ENCODE results near the gene ATXN10.

ATXN10 gene

DNA sequence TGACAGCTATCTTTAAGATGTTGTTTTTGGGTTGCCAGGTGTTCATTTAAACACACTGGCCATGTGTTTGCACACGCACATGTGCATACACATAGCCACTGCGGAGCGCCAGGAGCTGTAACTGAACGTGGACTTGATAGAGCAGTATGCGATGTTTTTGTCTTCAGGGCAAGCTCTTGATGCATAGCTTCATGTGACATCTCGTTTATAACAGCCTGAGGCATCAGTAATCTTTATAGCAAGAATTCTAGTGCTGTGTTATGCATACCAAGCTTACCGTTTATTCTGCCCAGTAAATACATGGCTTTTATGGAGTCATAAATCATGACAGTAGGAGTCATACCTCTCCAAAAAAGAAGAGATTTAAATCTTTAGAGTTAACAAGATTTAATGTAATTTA lies 87.0 kb downstream of the ATXN10 start:
- no peak for DNase-seq (ENCODE audit: low read depth)

DNA sequence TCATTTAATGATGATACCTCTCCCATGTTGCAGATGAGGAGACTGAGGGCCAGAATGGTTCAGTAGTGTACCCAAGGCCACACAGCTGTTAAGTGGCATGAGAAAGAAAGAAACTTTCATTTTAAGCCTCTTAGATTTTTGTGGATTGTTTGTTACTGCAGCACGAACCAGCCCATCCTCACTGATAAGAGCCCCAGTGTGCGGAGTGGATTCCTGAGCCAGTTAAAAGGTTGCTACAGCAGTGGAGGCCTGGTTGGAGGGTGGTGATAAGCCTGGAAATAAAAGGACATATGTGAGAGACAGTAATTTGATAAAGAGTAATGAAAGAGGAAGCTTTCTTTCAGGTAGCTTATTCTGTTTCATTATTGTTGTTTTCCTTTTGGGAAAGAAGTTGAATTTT lies 89.0 kb downstream of the ATXN10 start:
- DNase-seq (ENCODE audit: low read depth) = no peak

DNA sequence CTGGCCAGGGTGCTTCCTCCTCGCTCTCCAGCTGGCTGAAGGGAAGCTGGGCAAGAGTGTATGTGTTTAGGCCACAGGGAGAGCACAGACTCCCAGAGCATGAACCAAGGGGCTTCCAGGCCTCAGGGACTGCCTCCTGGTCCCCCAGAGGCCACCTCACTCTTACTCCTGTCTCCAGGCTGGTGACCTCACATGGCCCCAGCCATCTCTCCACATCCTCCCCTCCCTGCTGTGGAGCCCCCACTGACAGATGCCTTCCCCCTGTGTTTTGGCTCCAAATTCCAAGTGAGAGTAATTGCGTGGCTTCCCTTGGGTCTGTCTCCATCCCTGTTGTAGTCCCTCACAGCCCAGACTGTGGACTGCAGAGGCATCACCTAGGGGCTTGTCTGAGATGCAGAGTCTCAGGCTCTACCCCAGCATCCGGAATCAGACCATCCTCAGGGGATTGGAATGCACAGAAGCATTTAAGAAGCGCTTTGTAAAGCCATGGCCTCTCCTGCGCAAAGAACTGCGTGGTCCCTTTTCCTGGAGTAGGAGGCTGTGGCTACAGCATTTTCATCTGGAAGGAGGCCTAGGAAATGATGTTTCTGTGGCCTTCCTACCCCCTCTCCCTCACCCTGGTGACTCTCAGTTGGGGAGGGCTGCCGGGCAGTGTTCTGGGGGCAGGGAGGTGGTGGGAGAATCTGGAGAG lies 91.1 kb downstream of the ATXN10 start:
- no peak for DNase-seq (ENCODE audit: low read depth)

DNA sequence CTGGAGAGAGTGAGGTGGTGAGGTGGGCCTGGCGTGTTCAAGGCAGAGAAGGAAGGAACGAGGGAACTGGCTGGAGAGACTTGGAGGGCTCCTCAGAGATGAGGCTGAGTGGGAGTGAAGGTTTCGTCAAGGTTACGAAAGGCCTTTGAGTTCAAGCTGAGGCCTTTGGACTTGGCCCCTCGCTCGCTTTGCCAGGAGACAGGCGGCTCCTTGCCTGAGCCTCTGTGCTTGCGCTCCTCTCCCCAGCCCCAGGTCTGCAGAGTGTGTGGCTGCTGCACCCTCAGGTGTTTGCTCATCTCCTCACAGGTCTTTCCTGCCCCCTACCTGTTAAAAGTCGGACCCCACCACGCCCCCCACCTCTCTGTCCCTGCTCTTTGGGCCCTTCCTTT lies 91.6 kb downstream of the ATXN10 start:
- no peak for DNase-seq (ENCODE audit: low read depth)

DNA sequence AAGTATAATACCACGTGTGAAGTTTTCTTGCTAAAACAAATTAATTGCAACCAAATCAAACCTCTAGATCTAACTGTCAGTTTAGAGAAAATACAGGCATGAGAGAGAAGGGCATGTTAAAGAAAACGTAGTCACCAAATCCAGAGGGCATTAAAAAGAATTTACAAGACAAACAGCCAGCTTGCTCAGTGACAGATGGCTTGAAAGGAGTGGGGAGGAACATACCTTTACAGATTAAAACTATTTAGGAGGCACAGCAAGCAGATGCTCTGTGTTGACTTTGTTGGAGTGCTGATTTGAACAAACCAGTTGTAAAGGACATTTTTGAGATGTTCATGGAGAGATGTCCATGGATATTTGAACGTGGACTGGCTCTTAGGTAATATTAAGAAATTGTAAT lies 96.9 kb downstream of the ATXN10 start:
- no peak for DNase-seq (ENCODE audit: low read depth)

DNA sequence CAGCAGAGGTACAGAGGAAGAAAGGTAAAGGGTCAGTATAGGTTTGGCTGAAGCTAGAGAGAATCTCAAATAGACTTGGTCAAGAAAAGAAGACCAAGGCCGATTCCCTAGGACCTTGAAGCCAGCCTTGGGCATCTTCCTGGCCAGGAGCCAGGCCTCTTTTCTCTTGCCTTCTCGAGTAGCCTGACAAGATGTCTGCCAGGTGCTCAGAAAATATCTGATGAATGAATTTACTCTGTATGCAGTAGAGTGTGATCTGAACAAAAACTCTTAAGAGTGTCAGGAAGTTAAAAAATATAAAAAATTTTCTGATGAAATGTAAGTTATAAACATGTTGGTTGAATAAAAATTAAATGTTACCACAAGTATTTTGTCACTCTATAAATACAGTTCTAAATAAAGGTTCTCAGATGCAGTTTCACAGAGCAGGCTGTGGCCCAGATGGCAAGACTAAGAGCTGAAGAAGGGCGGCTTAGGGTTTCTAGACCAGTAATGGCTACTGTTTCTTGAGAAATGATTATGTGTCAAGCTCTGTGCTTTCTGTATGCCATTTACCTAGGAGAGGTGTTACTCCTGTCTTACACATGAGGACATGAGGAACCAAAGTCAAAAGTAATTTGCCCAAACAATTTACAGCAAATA lies 98.1 kb downstream of the ATXN10 start:
- no peak for DNase-seq (ENCODE audit: low read depth)

DNA sequence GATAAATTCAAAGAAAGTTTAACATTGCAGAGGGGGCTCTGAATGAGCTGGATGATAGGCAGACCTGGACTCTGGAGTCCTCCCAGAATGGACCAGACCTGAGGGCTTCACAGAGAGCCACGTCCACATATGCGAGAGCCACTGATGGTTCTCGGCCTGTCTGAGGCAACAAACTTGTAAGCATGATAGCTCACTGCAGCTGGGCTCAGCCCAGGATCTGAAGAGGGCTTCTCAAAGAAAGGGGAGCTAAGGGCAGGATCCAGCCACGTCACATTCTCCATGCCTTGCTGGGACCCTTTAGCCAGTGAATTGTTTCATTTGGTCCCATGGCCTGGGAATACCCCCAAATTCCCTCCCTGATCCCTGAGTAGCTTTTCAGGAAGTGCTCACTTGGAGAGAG lies 98.9 kb downstream of the ATXN10 start:
- DNase-seq (ENCODE audit: low read depth) = no peak

DNA sequence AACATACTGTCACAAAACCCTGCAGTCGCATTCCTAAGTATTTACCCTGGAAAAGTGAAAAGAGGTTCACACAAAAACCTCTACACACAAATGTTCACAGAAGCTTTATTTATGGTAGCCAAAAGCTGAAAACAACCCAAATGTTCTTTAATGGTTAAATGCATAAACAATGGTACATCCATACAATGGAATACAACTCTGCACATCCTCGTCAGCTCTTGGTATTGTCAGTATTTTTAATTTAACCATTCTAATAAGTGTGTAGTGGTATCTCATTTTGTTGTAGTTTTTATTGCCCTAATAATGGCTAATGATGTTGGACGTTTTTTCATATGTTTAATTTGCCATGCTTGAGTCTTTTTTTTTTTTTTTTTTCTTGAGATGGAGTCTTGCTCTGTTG lies 99.4 kb downstream of the ATXN10 start:
- no peak for DNase-seq (ENCODE audit: low read depth)

DNA sequence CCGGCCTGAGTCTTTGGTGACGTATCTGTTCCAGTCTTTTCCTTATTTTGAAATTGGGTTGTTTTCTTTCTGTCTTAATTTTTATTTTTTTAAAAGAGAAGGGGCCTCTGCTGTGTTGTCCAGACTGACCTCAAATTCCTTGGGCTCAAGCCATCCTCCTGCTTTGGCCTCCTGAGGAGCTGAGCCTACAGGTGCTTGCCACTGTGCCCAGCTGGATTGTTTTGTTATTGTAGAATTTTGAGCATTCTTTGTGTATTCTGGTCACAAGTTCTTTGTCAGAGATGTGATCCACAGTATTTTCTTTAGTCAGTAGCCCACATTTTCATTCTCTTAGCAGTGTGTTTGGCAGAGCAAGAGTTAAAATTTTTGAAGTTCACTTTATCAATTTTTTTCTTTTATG lies 100.1 kb downstream of the ATXN10 start:
- no peak for DNase-seq (ENCODE audit: low read depth)

DNA sequence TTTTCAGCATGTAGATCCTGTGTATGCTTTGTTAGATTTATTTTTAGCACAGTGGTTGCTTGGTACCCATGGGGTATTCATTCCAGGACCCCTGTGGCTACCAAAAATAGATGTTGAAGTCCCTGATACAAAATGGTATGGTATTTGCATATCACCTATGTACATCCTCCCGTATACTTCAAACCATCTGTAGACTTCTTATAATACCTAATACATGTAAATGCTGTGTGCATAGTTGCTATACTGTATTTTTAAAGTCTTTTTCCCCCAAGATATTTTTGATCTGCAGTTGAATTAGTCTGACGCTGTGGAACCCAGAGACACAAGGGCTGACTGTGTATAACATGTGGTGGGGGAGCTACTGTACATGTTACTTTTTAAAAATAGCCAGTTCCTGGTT lies 101.1 kb downstream of the ATXN10 start:
- no peak for DNase-seq (ENCODE audit: low read depth)

DNA sequence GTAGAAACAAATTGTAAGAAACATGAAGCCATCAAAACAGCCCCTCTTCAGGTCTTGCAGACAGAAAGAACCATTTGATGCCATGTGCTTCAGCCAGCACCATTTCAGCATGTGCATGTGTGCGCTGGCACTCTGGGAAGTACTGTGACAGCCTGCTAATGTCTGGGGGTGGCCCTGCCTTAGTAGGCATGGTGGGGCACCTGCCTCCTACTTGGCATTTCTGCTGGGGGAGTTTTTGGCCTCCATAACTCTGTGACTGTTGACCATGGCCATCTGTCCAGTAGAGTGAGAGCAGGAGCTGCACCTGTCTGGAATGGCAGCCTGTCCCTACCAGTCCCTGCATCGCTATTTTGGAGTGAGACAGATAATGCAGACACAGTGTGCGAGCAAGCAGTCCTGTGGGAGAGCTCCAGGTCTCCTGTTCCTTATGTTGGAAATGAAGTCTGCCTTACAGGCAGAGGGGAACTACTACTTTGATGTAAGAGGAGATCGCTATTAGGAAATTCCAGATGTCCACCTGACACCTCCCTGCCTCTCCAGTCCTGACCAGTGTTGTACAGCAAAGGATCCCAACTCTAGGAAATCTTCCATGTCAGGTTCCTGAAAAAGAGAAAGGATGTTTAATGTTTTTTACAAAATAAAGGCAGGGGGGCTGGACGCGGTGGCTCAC lies 102.5 kb downstream of the ATXN10 start:
- no peak for DNase-seq (ENCODE audit: low read depth)

DNA sequence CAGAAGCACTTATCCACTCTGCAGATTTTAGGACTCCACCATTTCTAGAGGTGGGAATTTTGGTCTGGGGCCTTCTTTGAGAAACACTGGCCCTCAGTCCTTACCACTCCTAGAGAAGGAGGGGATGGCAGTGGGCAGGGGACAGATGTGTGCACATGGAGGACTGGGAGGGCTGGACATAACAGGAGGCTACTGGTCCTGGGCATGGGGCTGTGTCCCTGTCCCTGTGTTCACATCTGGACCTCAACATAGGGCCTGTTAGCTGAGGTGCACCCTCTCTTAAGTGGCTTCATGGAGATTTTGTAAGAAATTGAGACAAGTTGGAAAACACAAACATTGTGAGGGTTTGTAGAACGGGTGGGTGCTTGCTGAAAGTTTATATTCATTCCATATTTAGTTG lies 103.4 kb downstream of the ATXN10 start:
- no peak for DNase-seq (ENCODE audit: low read depth)

DNA sequence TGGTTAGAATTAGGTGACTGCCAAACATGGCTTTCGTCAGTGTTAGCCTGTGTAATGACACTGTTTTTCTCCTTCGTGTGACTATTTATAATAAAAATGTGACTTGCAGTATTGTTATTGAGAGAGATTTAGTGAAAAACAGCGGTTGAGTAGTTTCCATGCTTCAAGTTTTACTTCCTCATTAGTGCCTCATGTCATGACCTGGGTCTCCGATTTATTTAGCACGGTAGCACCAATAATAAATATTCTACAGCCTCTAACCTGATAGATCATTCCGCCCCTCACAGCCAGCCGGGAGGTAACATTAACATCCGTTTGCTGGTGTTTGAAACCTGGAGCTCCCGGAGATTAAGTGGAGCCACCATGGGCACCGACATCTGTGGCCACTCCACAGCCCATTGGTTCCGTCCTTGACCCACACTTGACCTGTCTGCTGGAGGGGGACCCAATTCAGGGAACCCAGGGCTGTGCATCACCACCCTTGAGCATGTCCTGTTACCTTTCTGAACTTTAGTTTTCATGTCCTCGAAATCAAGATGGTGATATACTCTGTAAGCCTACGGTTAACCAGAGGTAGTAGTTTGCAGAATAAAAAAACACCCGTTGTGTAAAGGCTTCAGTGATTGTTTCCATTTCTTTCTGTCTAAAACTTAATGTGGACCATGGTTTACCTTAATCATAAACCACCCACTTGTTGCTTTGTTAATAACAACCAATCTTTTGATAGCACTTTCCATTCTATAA lies 104.1 kb downstream of the ATXN10 start:
- DNase-seq (ENCODE audit: low read depth) = no peak

DNA sequence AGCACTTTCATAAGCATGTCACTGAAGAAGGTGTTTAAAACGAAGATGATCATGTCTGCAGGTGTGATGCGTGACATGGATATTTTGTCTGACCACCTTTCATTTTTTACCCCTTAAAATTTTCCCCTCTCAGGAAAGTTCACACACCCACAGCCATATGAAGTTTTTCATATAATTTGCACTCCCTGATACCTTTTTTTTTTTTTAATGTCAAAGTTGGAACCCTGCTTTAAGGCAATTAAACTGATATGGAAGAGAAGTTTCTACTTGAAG lies 104.6 kb downstream of the ATXN10 start:
- DNase-seq (ENCODE audit: low read depth) = no peak

DNA sequence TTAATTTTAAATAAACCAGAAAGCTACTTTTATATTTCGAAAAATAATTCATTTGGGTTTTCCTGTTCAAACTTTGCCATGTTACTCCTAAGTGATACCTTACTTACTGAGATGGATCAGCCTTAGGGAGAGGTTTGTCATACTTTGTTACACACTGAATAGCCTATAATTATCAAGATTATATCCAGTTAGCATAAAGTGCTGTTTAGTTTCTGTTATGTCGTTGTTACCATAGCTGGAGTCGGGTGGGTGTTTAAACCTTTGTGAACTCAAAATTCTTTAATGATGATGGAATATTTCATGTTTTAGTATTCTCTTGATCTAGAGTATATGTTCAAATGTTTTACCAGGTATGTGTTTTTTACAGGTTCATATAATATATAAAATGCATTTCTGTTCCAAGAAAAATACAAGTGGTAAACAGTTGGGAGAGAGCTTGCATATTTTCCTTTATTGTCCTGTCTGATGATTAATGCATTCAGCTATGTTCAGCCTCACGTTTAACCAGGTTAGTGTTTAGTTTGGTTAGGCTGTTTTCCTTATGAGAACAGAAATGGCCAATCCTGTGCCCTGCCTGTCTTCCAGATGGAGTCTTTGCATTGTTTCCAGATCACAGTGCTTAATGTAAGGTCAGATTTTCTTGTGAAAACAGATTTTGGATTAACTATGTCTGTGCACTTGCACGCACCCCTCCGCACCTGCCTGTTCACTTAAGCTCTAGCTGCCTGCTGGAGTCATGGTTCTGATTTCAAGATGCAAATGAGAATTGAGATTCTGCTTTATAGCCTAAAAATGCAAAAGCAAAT lies 105.6 kb downstream of the ATXN10 start:
- DNase-seq (ENCODE audit: low read depth) = no peak

DNA sequence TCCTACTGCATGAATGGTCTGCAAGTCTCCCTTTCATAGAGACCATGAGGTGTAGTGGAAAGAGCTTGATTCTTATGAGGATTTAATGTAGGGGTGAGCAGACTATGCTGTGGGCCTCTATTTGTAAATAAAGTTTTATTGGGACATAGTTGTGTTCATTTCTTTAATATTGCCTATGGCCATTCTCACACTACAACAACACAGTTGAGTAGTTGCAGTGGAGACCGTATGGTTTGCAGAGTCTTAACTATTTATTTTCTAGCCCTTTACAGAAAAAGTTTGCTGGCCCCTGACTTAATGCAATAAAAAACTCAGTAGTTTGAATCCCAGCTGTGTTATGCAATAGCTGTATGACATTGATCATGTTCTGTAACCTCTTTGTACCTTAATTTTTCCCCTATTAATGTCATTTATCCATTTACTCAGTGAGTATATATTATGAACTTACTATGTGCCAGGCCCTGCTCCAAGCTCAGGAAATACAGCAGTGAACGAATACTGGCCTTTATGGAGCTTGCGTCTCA lies 106.3 kb downstream of the ATXN10 start:
- no peak for DNase-seq (ENCODE audit: low read depth)

DNA sequence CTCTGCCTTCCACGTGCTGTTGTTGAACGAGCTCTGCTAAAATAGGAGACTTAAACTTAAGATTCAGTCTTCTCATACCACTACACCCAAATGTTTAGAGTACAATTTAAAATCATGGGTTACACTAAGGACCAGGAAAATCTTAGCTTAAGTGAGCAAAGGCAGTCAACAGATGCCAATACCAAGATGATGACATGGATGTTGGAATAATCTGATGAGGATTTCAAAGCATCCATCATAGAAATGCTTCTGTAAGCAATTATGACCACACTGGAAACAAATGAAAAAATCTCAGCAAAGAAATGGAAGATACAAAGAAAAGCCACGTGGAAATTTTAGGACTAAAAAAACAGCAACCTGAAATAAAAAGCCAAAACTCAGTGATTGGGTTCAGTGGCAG lies 109.8 kb downstream of the ATXN10 start:
- no peak for DNase-seq (ENCODE audit: low read depth)

DNA sequence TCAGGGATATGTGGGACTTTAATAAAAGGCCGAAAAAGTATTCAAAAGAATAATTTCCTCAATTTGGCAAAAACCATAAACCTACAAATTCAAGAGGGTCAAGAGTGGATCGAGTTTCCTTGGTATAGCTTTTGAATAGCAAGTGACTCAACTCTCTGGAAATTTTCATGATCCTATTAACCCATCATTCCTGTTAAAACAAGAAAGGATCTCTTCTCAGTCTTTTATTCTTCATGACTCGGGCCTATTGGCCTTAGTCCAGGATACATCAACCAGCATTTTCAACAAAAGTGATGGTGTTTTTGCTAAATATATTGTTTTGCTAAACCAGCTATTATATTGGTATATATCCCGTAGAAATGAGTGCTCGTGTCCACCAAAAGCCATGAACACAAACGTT lies 110.3 kb downstream of the ATXN10 start:
- no peak for DNase-seq (ENCODE audit: low read depth)

DNA sequence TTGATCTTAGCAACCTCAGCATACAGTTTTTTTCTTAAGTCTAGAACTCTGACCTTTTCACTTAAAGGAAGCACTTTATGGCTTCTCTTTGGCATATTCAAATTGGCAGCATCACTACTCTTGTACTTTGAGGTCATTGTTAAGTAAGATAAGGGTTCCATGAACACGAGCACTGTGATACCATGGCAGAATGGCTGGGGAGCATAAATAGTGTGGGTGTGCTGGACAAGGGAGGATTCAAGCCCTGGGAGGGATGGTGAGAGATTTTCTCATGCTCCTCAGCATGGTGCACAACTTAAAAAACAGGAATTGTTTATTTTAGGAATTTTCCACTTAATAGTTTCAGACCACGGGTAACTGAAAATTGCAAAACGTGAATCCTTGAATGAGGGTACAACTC lies 111.4 kb downstream of the ATXN10 start:
- no peak for DNase-seq (ENCODE audit: low read depth)

DNA sequence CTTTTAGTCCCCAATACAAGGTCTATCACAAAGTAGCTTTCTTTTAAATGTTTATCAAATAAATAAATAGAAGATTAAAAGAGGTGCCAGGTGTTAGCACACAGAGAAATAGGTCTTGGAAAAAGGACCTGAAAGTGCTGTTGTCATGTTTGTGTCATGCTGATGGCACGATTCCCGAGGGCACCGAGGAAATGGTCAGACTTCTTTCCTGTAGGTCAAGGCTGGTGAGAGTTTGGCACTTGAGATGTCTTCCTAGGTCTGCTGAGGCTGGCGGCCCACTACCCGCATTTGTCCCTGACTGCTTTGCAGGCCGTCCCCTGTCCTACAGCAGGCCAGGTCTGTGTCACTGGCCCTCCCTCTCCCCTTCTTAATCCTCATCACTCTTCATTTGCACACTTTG lies 112.1 kb downstream of the ATXN10 start:
- DNase-seq (ENCODE audit: low read depth) = no peak

DNA sequence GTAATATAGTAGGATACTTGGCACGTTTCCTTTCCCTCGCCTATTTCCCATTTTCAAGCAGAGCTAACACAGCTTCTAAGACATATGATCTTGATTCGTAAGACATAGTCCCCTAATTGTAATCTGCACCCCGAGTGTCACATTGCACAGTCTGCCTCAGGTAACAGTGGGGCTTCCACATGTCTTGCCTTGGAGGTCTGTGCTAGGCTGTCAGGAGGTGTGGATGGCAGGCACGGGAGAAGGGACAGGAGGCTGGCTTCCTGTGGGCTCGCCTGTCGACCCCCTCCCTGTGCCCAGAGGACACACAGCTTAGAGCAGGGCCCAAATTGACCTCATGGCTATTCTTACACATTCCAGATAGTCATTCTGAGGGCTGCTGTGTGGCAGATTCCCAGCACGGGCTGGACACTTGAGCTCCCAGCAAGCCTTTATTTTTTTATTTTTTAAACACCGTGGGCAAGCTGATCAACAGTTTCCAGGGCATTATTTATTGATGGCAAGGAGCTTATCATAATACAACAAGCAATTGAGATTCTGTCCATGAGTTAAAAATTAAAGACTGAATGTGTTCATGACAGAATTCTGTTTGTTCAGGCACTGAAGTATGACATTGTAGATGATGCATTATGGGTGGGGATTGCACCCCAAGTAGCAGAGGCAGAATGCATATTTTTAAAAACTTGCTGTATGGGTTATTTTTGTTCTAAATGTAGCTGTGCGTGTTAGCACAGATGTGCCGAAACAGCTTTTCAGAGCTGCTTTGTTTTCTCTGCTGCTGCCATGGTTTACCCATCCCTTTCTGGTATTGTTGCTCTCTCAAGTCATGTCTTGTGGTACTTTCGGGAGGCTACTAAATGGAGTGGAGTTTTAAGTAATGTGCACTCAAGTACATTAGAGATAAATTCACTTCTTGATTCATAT lies 113.0 kb downstream of the ATXN10 start:
- DNase-seq (ENCODE audit: low read depth) = no peak
